8988T (cell line): ENCODE results near the gene OCA2.
"Not testable (repeated sequence)": the region's sequence is repeated elsewhere in the genome, so short reads cannot be mapped to it uniquely, and the experiment has no call there.

ENCODE experiments used
- DNase-seq: peaks from one replicate; pipeline ENCODE4 v3.0.0; 2011

The OCA2 gene

DNA sequence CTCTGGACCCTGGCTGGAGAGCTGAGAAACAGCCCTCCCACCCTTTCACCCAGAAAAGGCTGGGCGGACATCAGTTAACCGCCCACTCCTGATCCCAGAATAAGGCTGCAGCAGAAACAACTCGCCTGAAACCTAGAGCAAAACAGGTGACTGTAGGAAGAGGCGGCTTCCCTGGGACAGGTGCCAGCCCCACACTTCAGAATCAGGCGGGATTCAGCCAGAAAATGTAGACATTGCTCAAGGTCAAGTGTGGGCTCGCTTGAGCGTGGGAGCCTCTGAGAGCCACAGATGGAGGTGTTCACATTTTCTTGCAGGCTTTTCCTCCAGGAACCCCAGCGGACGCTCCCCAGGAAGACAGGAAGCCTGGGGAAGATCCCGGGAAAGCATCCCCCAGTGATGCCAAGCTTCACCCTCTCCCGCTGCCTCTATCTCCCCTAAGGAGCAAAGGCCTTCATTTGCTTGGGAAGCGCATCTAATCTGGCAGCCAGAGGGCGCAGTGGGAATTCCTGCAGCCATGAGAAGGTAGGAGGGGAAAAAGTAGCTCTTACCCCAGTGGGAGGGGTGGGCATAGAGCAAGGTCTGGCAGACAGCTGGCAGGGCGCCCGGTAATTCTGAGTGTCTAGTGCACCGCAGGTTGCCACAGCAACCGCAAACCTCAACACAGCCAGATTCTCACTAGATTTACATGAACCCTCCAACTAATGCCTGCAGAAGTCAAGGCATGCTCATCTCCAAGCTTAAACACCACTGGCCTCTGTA, 77.7 kb downstream of the OCA2 start:
- DNase-seq: no peak

DNA sequence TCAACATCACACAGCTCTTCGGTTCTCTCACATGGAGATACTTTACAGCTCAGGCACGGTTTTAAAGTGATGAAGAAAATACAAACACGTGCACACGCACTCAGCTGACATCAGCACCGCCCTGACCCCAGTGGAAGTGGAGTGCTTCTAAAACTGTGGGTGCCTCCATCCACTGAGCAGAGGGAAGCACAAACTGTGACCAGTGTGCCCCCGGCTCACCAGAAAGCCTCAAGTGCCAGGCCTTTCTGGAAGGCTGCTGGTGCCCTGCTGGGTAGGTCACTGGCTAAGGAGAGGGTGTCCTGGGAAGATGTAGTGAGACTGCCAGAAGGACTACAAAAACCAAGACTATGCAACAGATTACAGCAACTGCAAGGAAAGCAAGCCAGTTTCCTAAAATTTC, 78.5 kb downstream of the OCA2 start:
- DNase-seq: no peak

- no peak for DNase-seq
These were observed 79.4 kb downstream of the OCA2 start for GRCh38 chr15:28019594-28020309.

GRCh38 chr15:28018291-28019044, 80.6 kb downstream of the OCA2 start:
- no peak for DNase-seq

DNA sequence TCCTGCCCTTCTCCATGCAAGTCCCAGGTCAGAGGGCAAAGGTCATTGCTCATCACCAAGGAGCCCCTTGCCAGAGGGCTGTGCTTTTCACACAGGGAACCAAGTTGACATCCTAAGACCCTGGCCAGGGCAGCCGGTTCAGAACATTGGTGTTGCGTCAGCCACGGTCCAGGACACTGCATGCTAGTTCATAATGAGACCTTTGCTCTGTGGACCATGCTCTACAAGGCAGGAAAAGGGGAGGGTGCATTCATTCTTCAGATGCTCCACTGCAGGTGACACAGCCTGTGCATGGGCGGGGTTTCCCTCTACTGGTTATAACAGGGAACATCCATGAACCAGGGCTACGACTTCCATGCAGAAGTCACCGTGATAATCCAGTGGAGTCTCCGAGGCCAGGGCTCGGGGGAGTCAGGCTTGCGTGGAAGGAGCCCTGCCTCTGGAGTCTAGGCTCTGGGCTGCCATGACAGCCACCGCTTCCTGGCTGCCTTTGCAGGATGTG, 81.6 kb downstream of the OCA2 start:
- no peak for DNase-seq

DNA sequence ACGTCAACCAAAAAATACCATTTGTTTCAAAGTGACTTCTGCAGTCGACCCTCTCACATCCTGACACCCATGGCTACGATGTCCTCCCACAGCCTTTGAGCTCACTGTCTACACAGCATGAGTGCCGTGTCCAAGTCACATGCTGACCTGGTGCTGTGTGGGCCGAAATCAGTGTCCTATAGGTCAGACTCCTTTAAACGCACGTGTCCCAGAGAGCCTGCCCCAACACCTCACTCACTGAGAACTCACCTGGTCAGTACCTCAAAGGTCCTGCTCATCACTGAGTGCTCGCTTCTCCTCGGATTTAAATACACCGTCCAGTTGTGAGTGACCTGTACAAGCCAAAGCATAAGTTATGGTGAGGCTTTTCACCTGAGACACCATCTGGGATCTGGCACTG, 83.3 kb downstream of the OCA2 start:
- no peak for DNase-seq

- no peak for DNase-seq
These were observed 84.4 kb downstream of the OCA2 start for GRCh38 chr15:28014623-28015200.

- DNase-seq: no peak
These were observed 85.1 kb downstream of the OCA2 start for GRCh38 chr15:28013976-28014375.

- DNase-seq: no peak
These were observed 85.6 kb downstream of the OCA2 start for GRCh38 chr15:28013480-28013879.

DNA sequence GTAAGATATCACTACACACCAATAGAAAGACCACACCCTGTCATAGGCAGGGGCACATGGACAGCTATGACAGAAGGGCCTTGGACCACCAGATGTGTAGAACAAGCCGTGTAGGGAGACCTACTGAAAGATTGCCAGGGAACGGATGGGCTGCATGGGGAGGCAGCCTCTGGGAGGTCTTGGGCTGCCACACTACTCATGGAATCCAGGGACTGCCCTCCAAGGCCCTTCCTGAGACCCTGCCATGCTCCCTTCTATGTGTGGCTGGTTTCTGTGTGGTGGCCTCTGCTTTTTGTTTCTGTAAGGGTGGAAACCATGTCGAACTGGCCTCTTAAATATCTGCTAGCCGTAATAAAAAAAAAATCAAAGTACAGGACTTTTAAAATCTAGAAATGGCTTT, 86.9 kb downstream of the OCA2 start:
- no peak for DNase-seq

- not testable (repeated sequence) for DNase-seq
These were observed 90.9 kb downstream of the OCA2 start for GRCh38 chr15:28008175-28008574.

GRCh38 chr15:28006116-28006905, 92.8 kb downstream of the OCA2 start:
- DNase-seq: no peak

DNA sequence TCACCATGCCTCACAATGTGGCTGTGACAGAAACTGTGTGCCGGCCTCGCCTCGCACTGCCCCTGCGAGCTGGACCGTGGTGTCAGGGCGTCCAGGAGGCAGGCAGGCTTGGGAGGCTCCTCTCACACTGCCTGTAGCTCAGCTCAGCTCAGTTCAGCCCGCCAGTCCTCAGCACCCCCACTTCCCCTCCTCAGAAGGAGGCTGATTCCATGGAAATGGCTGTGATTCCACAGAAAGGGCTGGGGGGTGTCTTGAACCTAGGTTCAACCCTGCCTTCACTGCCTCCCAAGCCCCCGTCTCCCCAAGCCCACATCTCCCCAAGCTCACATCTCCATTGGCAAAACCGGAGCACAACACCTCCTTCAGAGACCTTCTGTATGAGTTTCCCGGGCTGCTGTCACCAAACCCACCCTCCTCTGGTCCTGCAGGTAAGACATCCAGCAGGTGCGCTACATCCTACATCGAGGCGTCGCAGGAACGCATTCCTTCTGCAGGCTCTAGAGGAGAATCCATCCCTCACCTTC, 94.0 kb downstream of the OCA2 start:
- DNase-seq: no peak

GRCh38 chr15:28004143-28005003, 94.7 kb downstream of the OCA2 start:
- no peak for DNase-seq

GRCh38 chr15:28003302-28004037, 95.6 kb downstream of the OCA2 start:
- no peak for DNase-seq

- DNase-seq: no peak
These were observed 96.2 kb downstream of the OCA2 start for GRCh38 chr15:28002867-28003266.

GRCh38 chr15:28002136-28002861, 96.8 kb downstream of the OCA2 start:
- no peak for DNase-seq

DNA sequence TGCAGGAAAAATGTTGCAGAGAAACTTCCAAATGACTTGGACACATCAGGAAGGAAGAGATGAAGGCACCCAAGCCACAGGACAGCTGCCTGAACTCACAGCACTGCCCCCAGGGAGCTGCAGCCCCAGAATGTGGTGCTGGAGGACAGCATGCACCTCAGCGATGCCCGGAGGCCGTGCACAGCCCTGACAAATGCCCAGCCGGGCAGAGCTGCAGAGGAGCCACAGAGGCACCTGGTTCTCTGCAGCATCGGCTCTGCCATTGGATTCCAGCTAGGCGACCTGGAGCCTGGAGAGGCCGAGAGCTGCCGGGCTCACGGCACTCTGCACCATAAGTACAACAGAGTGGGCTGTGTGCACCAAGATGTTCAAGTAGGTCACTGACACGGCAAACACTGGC, 97.5 kb downstream of the OCA2 start:
- no peak for DNase-seq

GRCh38 chr15:27993996-27994780, 104.9 kb downstream of the OCA2 start:
- no peak for DNase-seq
